ENCODE measurements around the gene ESF1. TPM values are rescaled to one million over a fixed set of nuclear protein-coding genes. Genes with fewer than 3 reads are reported as not detected.

ESF1 gene
- total and polyA plus RNA-seq, 4 donors, result 3.5 to 7.3 (median 5.7) TPM

- Histone ChIP-seq H3K27ac (ENCODE audit: low read depth in 1 of 2, low read length in 2 of 2) (no peak overlapping the region), H3K27me3 (ENCODE audit: control insufficient read depth in 4 of 4, insufficient read depth in 4 of 4, low read length in 3 of 4) (no peaks in the 10 kb centered on the region), H3K9me3 (ENCODE audit: control insufficient read depth in 4 of 4, low read length in 3 of 4) (no peaks in the 10 kb centered on the region), H3K4me3 (ENCODE audit: low read depth in 1 of 3, low read length in 3 of 3) (no peak overlapping the region), H3K36me3 (ENCODE audit: control insufficient read depth in 4 of 4, insufficient read depth in 3 of 4, low read depth in 1 of 4, low read length in 3 of 4) (peaks cover 4 to 20% (median 11%) of the 10 kb centered on the region in 4 donors), H3K4me1 (ENCODE audit: control insufficient read depth in 4 of 4, insufficient read depth in 4 of 4, low read length in 3 of 4) (no peaks in the 10 kb centered on the region), H3K9ac (ENCODE audit: low read depth in 1 of 2, low read length in 2 of 2) (no peak overlapping the region)
- TF ChIP-seq CTCF (IDR thresholded peaks at IDR 0.05; ENCODE audit: low read depth, low read length, missing input control) (no peak), EGR1 (IDR thresholded peaks at IDR 0.05; ENCODE audit: low read depth in 2 of 2) (no peak), FOXA2 (IDR thresholded peaks at IDR 0.05) (no peak), TAF1 (conservative IDR thresholded peaks at IDR 0.05) (no peak), NR2F2 (IDR thresholded peaks at IDR 0.05) (no peak)
- 97% methylated on average over 1 of the region's 1 CpG for WGBS
- no peak for DNase-seq (ENCODE audit: low spot score)
These were observed 48.9 kb downstream of the ESF1 start for GRCh38 chr20:13735826-13736225.

GRCh38 chr20:13723011-13723410, 61.7 kb downstream of the ESF1 start:
- 91% methylated on average over 1 of the region's 1 CpG for WGBS
- Histone ChIP-seq H3K27me3 (ENCODE audit: control insufficient read depth in 4 of 4, insufficient read depth in 4 of 4, low read length in 3 of 4) (no peaks in the 10 kb centered on the region), H3K27ac (ENCODE audit: low read depth in 1 of 2, low read length in 2 of 2) (no peak overlapping the region), H3K36me3 (ENCODE audit: control insufficient read depth in 4 of 4, insufficient read depth in 3 of 4, low read depth in 1 of 4, low read length in 3 of 4) (peaks cover 3 to 11% (median 6%) of the 10 kb centered on the region in 4 donors), H3K9ac (ENCODE audit: low read depth in 1 of 2, low read length in 2 of 2) (no peak overlapping the region), H3K9me3 (ENCODE audit: control insufficient read depth in 4 of 4, low read length in 3 of 4) (no peaks in the 10 kb centered on the region), H3K4me3 (ENCODE audit: low read depth in 1 of 3, low read length in 3 of 3) (no peak overlapping the region), H3K4me1 (ENCODE audit: control insufficient read depth in 4 of 4, insufficient read depth in 4 of 4, low read length in 3 of 4) (no peaks in the 10 kb centered on the region)
- no peak for DNase-seq (ENCODE audit: low spot score)
- TF ChIP-seq ATF3 (IDR thresholded peaks at IDR 0.05), result no peak
- no peak for TF ChIP-seq MAX (IDR thresholded peaks at IDR 0.05)
- no peak for TF ChIP-seq REST (IDR thresholded peaks at IDR 0.05)
- no peak for TF ChIP-seq TAF1 (conservative IDR thresholded peaks at IDR 0.05)
- no peak for TF ChIP-seq EGR1 (IDR thresholded peaks at IDR 0.05; ENCODE audit: low read depth in 2 of 2)
- TF ChIP-seq YY1 (IDR thresholded peaks at IDR 0.05), result no peak
- TF ChIP-seq FOXA2 (IDR thresholded peaks at IDR 0.05), result no peak

- no peaks in the 10 kb centered on the region for H3K4me1 ChIP-seq (ENCODE audit: control insufficient read depth in 4 of 4, insufficient read depth in 4 of 4, low read length in 3 of 4)
- no peak overlapping the region for H3K9ac ChIP-seq (ENCODE audit: low read depth in 1 of 2, low read length in 2 of 2)
- peaks cover 5 to 15% (median 10%) of the 10 kb centered on the region in 4 donors for H3K36me3 ChIP-seq (ENCODE audit: control insufficient read depth in 4 of 4, insufficient read depth in 3 of 4, low read depth in 1 of 4, low read length in 3 of 4)
- H3K9me3 ChIP-seq (ENCODE audit: control insufficient read depth in 4 of 4, low read length in 3 of 4), result no peaks in the 10 kb centered on the region
- H3K27ac ChIP-seq (ENCODE audit: low read depth in 1 of 2, low read length in 2 of 2), result no peak overlapping the region
- no peak overlapping the region for H3K4me3 ChIP-seq (ENCODE audit: low read depth in 1 of 3, low read length in 3 of 3)
- 88% methylated on average over 2 of the region's 2 CpGs for WGBS
- H3K27me3 ChIP-seq (ENCODE audit: control insufficient read depth in 4 of 4, insufficient read depth in 4 of 4, low read length in 3 of 4), result no peaks in the 10 kb centered on the region
- DNase-seq (ENCODE audit: low spot score), result no peak
- TF ChIP-seq FOXA2 (IDR thresholded peaks at IDR 0.05) (no peak), HNF4G (IDR thresholded peaks at IDR 0.05) (no peak), NR2F2 (IDR thresholded peaks at IDR 0.05) (no peak), ATF3 (IDR thresholded peaks at IDR 0.05) (no peak), EGR1 (IDR thresholded peaks at IDR 0.05; ENCODE audit: low read depth in 2 of 2) (no peak), GABPA (IDR thresholded peaks at IDR 0.05 in 1 of 2, conservative IDR thresholded peaks at IDR 0.05 in 1 of 2) (no peak), CTCF (IDR thresholded peaks at IDR 0.05; ENCODE audit: low read depth, low read length, missing input control) (no peak), MAX (IDR thresholded peaks at IDR 0.05) (no peak), YY1 (IDR thresholded peaks at IDR 0.05) (no peak), TAF1 (conservative IDR thresholded peaks at IDR 0.05) (no peak), RAD21 (IDR thresholded peaks at IDR 0.05) (no peak), REST (IDR thresholded peaks at IDR 0.05) (no peak), JUND (IDR thresholded peaks at IDR 0.05) (no peak)
These were observed 66.5 kb downstream of the ESF1 start for GRCh38 chr20:13718171-13718570.

Data from liver (tissue), 9 donors.